ENCODE results near the gene PRCC.

The PRCC gene

GRCh38 chr1:156775799-156776198 lies 8.5 kb downstream of the PRCC start:
- no peak overlapping the region for H3K9ac ChIP-seq (ENCODE audit: low read length)
- H3K36me3 ChIP-seq (ENCODE audit: insufficient read depth, low read length) = peaks cover 23% of the 10 kb centered on the region
- no peaks in the 10 kb centered on the region for H3F3A ChIP-seq (ENCODE audit: insufficient read depth, low read length)
- H4K20me1 ChIP-seq (ENCODE audit: insufficient read depth, low read length) = no peaks in the 10 kb centered on the region
- no peak overlapping the region for H3K4me2 ChIP-seq (ENCODE audit: low read length)
- TF ChIP-seq CTCF (IDR thresholded peaks at IDR 0.05; ENCODE audit: low read length) = no peak
- TF ChIP-seq EZH2 (IDR thresholded peaks at IDR 0.05; ENCODE audit: borderline replicate concordance, low read length) = no peak
- no peaks in the 10 kb centered on the region for H3K9me2 ChIP-seq (ENCODE audit: low read depth, low read length)
- H3K27me3 ChIP-seq (ENCODE audit: insufficient read depth, low read length) = no peaks in the 10 kb centered on the region
- H3K9me3 ChIP-seq (ENCODE audit: low read length) = no peaks in the 10 kb centered on the region
- no peak overlapping the region for H2AFZ ChIP-seq (ENCODE audit: low read length)
- peaks cover 20% of the 10 kb centered on the region for H3K4me1 ChIP-seq (ENCODE audit: insufficient read depth, low read length, severe bottlenecking)
- no peak overlapping the region for H3K4me3 ChIP-seq (ENCODE audit: low read depth, low read length, poor library complexity, severe bottlenecking)
- no peak overlapping the region for H3K27ac ChIP-seq (ENCODE audit: low read depth, low read length, poor library complexity, severe bottlenecking)
- peaks cover 77% of the 10 kb centered on the region for H3K79me2 ChIP-seq (ENCODE audit: insufficient read depth, low read length)

GRCh38 chr1:156776942-156777341 lies 9.6 kb downstream of the PRCC start:
- Histone ChIP-seq H4K20me1 (ENCODE audit: insufficient read depth, low read length) (no peaks in the 10 kb centered on the region), H3K79me2 (ENCODE audit: insufficient read depth, low read length) (peaks cover 76% of the 10 kb centered on the region), H3K4me3 (ENCODE audit: low read depth, low read length, poor library complexity, severe bottlenecking) (no peak overlapping the region), H3K4me2 (ENCODE audit: low read length) (no peak overlapping the region), H2AFZ (ENCODE audit: low read length) (no peak overlapping the region), H3K9me2 (ENCODE audit: low read depth, low read length) (no peaks in the 10 kb centered on the region), H3K4me1 (ENCODE audit: insufficient read depth, low read length, severe bottlenecking) (peaks cover 20% of the 10 kb centered on the region), H3K36me3 (ENCODE audit: insufficient read depth, low read length) (peaks cover 29% of the 10 kb centered on the region), H3K9me3 (ENCODE audit: low read length) (no peaks in the 10 kb centered on the region), H3K27me3 (ENCODE audit: insufficient read depth, low read length) (no peaks in the 10 kb centered on the region), H3K27ac (ENCODE audit: low read depth, low read length, poor library complexity, severe bottlenecking) (no peak overlapping the region), H3K9ac (ENCODE audit: low read length) (peak overlapping the region; percentile 8; the same call in 1 of the 2 replicates), H3F3A (ENCODE audit: insufficient read depth, low read length) (no peaks in the 10 kb centered on the region)
- TF ChIP-seq CTCF (IDR thresholded peaks at IDR 0.05; ENCODE audit: low read length) (no peak), EZH2 (IDR thresholded peaks at IDR 0.05; ENCODE audit: borderline replicate concordance, low read length) (no peak)

GRCh38 chr1:156777573-156777972 lies 10.2 kb downstream of the PRCC start:
- H3K9me2 ChIP-seq (ENCODE audit: low read depth, low read length) = no peaks in the 10 kb centered on the region
- H3K36me3 ChIP-seq (ENCODE audit: insufficient read depth, low read length) = peaks cover 32% of the 10 kb centered on the region
- H3K27me3 ChIP-seq (ENCODE audit: insufficient read depth, low read length) = no peaks in the 10 kb centered on the region
- H3F3A ChIP-seq (ENCODE audit: insufficient read depth, low read length) = no peaks in the 10 kb centered on the region
- no peak overlapping the region for H3K4me2 ChIP-seq (ENCODE audit: low read length)
- no peak overlapping the region for H3K9ac ChIP-seq (ENCODE audit: low read length)
- peaks cover 70% of the 10 kb centered on the region for H3K79me2 ChIP-seq (ENCODE audit: insufficient read depth, low read length)
- no peak overlapping the region for H3K27ac ChIP-seq (ENCODE audit: low read depth, low read length, poor library complexity, severe bottlenecking)
- H3K9me3 ChIP-seq (ENCODE audit: low read length) = no peaks in the 10 kb centered on the region
- H3K4me1 ChIP-seq (ENCODE audit: insufficient read depth, low read length, severe bottlenecking) = peaks cover 20% of the 10 kb centered on the region
- TF ChIP-seq CTCF (IDR thresholded peaks at IDR 0.05; ENCODE audit: low read length) (no peak), EZH2 (IDR thresholded peaks at IDR 0.05; ENCODE audit: borderline replicate concordance, low read length) (no peak)
- no peaks in the 10 kb centered on the region for H4K20me1 ChIP-seq (ENCODE audit: insufficient read depth, low read length)
- H2AFZ ChIP-seq (ENCODE audit: low read length) = no peak overlapping the region
- H3K4me3 ChIP-seq (ENCODE audit: low read depth, low read length, poor library complexity, severe bottlenecking) = no peak overlapping the region
